Keratinocyte (primary cell): Measurements from ENCODE around the gene PCIF1.

Source experiments
- EZH2 ChIP-seq: IDR thresholded peaks from one replicate; pipeline ENCODE4 v1.6.1; 2012; ENCODE audit warnings: inconsistent platforms, mild to moderate bottlenecking, low read length, moderate library complexity
- TF ChIP-seq, protein P1 (sequence below), 3 experiments: IDR thresholded peaks in 1 of 3; conservative IDR thresholded peaks in 1 of 3; optimal IDR thresholded peaks in 1 of 3; 2 replicates in 2 of 3; 3 replicates in 1 of 3; pipeline versions ENCODE3 to v1.5.1; 2011; ENCODE audit warnings: low read length in 3 of 3, mild to moderate bottlenecking in 3 of 3, moderate library complexity in 2 of 3, control low read depth in 1 of 3, inconsistent platforms in 1 of 3; ENCODE audit not compliant: insufficient read depth in 2 of 3; ENCODE audit errors: extremely low read depth in 1 of 3

DNA sequence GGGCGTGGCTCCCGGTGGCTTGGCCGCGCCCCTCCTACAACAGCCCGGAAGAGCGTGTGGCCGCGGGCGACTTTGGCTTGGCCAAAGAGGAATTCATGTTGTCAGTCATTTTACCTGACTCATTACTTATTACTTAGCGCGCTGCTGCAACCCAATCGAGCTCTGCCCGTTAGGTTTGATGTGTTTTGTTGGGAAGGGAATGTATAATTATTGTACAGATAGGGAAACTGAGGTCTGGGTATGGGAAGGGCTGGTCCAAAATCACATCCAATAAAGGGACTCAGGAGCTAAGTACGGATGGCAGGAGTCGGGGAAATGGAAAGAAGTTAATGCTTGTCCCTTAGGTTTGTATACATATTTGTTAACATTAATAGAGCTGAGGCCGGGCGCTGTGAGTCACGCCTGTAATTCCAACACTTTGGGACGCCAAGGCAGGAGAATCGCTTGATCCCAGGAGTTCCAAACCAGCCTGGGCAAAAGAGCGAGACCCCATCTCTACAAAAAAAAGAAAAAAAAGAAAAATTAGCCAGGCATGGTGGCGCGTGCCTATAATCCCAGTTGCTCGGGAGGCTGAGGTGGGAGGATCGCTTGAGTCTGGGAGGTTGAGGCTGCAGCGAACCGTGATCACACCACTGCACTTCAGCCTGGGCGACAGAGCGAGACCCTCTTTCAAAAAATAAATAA is 38.2 kb downstream of the PCIF1 start:
- TF ChIP-seq, protein P1, sequence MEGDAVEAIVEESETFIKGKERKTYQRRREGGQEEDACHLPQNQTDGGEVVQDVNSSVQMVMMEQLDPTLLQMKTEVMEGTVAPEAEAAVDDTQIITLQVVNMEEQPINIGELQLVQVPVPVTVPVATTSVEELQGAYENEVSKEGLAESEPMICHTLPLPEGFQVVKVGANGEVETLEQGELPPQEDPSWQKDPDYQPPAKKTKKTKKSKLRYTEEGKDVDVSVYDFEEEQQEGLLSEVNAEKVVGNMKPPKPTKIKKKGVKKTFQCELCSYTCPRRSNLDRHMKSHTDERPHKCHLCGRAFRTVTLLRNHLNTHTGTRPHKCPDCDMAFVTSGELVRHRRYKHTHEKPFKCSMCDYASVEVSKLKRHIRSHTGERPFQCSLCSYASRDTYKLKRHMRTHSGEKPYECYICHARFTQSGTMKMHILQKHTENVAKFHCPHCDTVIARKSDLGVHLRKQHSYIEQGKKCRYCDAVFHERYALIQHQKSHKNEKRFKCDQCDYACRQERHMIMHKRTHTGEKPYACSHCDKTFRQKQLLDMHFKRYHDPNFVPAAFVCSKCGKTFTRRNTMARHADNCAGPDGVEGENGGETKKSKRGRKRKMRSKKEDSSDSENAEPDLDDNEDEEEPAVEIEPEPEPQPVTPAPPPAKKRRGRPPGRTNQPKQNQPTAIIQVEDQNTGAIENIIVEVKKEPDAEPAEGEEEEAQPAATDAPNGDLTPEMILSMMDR (optimal IDR thresholded peaks at IDR 0.05 in 1 of 3, IDR thresholded peaks at IDR 0.05 in 1 of 3, conservative IDR thresholded peaks at IDR 0.05 in 1 of 3; ENCODE audit: extremely low read depth in 1 of 3, insufficient read depth in 2 of 3, low read length in 3 of 3): no peak
- no peak for TF ChIP-seq EZH2
